SHP77 (cell line): Measurements from ENCODE around the gene C9orf153.
"Not testable (repeated sequence)": the region's sequence is repeated elsewhere in the genome, so short reads cannot be mapped to it uniquely, and the experiment has no call there.

ENCODE experiments used
- DNase-seq, 2 experiments: peaks; one replicate each; lab custom pipeline; 2025; lab: John Stamatoyannopoulos, UW

C9orf153 gene

DNA sequence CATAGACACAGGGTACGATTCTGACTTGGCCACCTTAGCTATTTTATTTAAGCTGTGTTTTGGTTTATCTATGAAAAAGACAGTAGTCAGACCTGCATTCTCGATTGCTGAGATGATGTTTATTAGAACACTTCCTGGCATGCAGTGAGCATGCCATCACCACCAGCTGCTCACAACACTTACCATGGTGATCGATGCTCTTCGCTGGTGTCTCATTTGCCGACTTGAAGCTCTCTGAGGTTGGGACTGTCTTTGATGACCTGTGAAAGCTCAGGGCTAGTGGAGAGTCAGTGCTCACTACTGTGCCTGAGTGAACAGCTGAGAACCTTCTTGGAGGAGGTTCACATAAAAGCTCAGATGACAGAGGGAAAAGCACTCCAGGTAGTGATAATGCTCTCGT lies 4.4 kb upstream of the C9orf153 start:
- DNase-seq, result no peak

GRCh38 chr9:86262492-86262891 lies 3.0 kb upstream of the C9orf153 start:
- no peak for DNase-seq

GRCh38 chr9:86257391-86257790 lies 2.1 kb downstream of the C9orf153 start:
- DNase-seq, result no peak

- no peak for DNase-seq
These were observed 2.8 kb downstream of the C9orf153 start for GRCh38 chr9:86256653-86257052.

DNA sequence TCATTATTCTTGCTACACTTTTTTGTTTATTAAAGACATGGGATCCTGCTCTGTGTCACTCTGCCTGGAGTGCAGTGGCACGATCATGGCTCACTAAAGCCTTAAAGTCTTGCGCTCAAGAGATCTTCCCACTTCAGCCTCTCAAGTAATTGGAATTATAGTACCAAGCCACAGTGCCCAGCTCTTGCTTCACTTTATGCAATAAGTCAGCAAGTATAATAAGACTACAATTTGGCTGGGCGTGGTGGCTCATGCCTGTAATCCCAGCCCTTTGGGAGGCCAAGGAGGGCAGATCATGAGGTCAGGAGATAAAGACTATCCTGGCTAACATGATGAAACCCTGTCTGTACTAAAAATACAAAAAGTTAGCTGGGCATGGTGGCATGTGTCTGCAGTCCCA lies 5.9 kb downstream of the C9orf153 start:
- no peak for DNase-seq

- no peak for DNase-seq
These were observed 6.6 kb downstream of the C9orf153 start for GRCh38 chr9:86252870-86253269.

- DNase-seq, result no peak
These were observed 9.3 kb downstream of the C9orf153 start for GRCh38 chr9:86250123-86250522.

DNA sequence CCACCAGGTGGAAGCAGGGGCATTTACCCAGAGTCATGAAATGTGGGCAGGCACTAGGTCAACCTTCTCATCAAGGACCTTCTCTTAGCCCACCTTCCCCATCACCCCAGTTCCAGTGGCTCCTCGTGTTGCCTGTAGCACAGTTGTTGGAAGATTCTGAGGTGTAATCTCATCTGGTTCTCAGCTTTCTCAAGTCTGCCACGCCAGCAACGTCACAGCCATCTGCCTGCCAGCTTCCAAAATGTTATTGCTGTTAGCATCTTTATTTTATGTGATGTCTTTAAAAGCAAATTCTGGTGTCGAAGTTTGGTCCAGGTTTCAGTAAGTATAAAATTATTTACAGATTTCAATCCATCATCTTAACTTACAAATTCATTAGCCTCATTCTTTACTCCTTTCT lies 10.7 kb downstream of the C9orf153 start:
- DNase-seq, result no peak

GRCh38 chr9:86246752-86247161 lies 12.7 kb downstream of the C9orf153 start:
- DNase-seq, result peak; percentile 35 to 40

GRCh38 chr9:86242071-86242470 lies 17.4 kb downstream of the C9orf153 start:
- DNase-seq, result no peak

DNA sequence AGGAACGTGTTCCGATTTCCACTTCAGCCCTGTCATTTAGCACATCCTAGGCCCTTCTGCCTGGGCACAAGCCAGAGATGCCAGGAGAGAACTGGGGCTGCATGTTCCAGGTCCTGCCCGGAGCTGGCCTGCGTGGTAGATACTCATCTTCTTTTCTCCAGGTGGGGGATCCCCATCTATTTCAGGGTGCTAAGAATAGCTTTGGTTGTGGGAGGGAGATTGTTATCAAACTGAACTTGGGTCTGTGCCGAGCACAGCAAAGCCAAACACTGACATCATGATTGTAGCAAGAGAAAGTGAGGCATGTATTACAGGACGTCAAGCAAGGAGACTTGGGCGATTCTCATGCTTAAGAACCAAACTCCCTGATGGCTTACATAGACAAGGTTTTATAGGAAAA lies 18.2 kb downstream of the C9orf153 start:
- DNase-seq, result no peak

- DNase-seq, result no peak
These were observed 20.3 kb downstream of the C9orf153 start for GRCh38 chr9:86238861-86239770.

DNA sequence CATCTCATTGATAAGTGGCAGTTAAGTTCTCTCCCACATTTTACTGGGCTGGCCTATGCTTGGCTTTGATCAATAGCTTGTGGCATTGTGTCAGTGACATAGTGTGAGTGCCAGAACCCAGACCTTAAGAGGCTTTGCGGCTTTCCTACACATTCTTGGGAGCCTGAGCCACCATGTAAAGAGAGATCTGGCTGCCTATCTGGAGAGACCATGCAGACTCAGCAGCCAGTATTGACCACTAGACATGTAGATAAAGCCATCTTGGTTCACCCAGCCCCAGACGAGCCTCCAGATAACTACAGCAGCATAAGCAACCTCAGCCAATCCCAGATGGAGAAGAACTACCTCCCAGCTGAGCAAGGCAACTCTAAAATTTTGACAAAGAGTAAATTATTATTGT lies 28.6 kb downstream of the C9orf153 start:
- no peak for DNase-seq

DNA sequence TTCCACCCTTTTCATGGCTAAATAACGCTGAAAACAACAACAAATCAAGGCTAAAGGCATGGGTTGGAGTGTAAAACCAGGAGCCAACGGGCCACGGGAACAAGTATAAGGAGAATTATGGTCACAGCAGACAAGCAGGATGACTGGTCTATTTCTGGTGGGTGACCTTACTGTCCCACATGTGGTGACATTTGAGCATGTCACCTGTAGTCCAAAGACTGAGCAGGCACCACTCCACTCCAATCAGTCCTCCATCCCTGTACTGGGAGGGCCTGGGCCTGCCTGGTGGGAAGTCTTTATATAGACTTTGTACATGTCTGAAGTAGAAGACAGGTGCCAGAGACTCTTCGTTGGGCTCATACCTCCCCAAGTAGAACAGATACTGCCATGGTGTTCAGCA lies 36.8 kb downstream of the C9orf153 start:
- no peak for DNase-seq

- DNase-seq, result no peak
These were observed 39.9 kb downstream of the C9orf153 start for GRCh38 chr9:86219606-86220005.

GRCh38 chr9:86217076-86217755 lies 42.2 kb downstream of the C9orf153 start:
- DNase-seq, result no peak

DNA sequence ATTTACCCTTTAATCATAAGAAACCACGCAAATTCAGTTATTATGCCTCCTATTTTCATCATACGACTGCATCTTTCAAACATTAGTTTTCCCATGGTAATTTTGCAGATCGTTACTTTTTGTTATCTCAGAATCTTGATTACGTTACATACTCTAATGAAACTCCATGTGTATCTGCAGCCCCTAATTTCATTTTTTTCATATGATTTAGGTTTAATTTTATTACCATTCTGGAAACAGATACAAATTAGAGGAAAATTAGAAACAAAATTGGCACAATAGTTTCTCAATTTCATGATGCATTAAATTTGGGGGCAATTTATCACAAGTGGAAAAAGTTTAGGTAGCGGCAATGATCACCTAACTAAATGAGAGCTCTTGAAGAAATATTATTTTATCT lies 52.3 kb downstream of the C9orf153 start:
- no peak for DNase-seq

DNA sequence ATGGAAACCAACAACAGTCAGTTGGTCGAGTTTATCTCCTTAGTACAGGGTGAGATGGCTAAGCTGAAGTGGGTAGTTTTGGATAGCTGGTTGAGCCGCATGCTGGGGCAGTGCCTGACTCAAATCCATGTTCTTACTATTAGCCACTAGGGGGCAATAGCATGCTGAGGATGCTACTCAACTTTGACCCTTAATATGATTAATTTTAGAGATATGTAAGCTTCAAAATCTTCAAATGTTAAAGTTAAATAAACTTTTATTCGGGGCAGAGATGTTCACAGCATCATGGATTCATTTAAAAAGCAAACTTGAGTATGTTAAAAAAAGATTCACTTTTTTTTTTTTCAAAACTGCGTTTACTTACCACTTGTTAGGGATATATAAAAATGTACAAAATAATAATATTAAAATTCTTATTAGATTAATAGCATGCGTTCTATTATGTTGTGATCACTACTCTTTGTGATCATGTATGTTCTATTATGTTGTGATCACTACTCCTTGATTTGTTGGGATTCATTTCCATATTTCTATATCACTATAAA lies 57.0 kb downstream of the C9orf153 start:
- peak in 1 of 2 experiments; percentile 10 for DNase-seq

- no peak for DNase-seq
These were observed 57.8 kb downstream of the C9orf153 start for GRCh38 chr9:86201474-86202337.

DNA sequence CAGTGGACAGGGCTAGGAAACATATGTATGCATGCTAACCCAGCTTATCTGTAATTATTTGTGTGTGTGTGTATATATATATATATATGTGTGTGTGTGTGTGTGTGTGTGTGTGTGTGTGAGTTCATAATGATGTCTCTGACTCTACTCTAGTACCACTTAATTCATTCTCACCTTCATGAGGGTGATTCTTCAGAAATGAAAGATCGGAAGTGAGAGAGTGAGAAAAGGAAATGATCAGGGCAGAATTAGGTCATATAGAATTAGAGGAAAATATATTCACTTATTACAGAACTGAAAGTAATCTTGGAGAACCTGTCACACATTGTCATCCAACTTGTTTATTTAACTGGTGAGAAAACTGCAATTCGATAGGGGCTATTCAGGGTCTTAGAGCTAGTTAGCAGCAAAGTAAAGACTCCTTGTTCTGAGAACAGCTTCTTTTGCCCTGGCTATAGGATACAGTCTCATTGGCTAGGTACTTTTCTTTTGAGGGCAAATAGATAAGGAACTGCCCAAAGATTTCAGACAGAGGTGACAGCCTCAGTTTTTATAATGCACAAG lies 58.8 kb downstream of the C9orf153 start:
- no peak for DNase-seq

DNA sequence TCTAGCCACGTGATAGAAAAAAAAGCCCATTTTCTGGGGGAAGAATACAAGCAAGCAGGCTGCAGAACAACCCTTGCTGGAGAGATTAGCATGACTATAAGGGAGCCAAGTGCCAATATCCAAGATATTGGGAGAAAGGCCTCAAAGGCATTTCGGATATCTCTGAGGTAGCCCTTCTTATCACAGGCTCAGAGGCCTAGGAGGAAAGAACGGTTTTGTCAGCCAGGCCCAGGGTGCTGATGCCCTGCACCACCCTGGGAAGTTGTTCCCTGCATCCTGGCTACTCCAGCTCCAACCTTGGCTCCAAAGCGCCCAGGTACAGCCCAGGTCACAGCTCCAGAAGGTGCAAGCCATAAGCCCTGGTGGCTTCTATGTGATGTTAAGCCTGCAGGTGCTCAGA lies 66.4 kb downstream of the C9orf153 start:
- no peak for DNase-seq

GRCh38 chr9:86190700-86191099 lies 68.8 kb downstream of the C9orf153 start:
- not testable (repeated sequence) for DNase-seq
